Fibroblast of lung (primary cell): ENCODE measurements around the gene CINP.
A peak's percentile ranks its signal among the peaks of the same experiment; 100 is the strongest.

Source experiments
- EZH2 ChIP-seq: IDR thresholded peaks from 2 replicates; pipeline ENCODE4 v1.5.1; 2012; ENCODE audit warnings: low read length, control low read depth, mild to moderate bottlenecking; ENCODE audit errors: missing control alignments
- TF ChIP-seq, protein P1 (sequence below), 2 donors: IDR thresholded peaks in 1 of 2; conservative IDR thresholded peaks in 1 of 2; 1 replicate in 1 of 2; 2 replicates in 1 of 2; pipeline ENCODE4 v1.5.1; 2011 to 2012; ENCODE audit warnings: low read length in 2 of 2, control low read depth in 1 of 2, inconsistent platforms in 1 of 2, low read depth in 1 of 2, mild to moderate bottlenecking in 1 of 2

DNA sequence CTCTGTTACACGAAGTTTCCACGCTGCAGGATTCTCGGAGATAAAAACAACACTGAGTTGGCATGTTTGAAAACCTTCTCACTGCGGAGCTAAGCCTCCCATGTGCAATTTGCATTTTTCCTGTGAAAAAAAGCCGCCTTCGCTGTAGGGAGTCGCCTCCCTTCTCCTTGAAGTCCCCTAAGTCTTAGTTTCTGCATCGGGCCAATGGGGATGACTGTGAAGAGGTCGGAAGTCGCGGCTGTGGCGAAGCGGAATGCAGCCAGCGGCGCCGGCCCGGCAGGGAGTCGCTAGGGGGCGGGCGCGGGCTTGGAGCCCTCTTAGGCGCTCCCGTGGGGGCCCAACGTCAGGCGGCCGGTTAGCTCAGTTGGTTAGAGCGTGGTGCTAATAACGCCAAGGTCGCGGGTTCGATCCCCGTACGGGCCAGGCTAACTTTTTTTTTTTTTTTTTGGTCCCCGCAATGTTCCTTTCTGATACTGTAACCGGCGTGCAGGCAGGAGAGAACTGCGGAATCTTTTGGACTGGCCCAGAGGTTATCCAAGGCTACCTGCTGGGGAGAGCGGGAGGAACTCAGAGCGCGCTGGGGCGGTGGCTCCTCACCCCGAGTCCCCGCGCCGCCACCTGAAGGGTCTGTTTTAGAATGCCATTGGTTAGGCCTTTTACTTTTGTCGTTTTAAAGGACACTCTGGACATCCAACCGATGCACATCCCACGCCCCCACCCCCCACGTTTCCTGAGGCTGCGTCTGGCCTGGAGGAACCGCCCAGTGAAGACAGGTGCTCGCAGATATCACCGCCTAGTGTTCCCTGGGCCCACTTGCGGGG, 45.7 kb downstream of the CINP start:
- TF ChIP-seq, protein P1, sequence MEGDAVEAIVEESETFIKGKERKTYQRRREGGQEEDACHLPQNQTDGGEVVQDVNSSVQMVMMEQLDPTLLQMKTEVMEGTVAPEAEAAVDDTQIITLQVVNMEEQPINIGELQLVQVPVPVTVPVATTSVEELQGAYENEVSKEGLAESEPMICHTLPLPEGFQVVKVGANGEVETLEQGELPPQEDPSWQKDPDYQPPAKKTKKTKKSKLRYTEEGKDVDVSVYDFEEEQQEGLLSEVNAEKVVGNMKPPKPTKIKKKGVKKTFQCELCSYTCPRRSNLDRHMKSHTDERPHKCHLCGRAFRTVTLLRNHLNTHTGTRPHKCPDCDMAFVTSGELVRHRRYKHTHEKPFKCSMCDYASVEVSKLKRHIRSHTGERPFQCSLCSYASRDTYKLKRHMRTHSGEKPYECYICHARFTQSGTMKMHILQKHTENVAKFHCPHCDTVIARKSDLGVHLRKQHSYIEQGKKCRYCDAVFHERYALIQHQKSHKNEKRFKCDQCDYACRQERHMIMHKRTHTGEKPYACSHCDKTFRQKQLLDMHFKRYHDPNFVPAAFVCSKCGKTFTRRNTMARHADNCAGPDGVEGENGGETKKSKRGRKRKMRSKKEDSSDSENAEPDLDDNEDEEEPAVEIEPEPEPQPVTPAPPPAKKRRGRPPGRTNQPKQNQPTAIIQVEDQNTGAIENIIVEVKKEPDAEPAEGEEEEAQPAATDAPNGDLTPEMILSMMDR (conservative IDR thresholded peaks at IDR 0.05 in 1 of 2, IDR thresholded peaks at IDR 0.05 in 1 of 2; ENCODE audit: low read depth in 1 of 2, low read length in 2 of 2) = peak; percentile 65 to 70
- TF ChIP-seq EZH2 = no peak
